Measurements from ENCODE around the gene GUCA1C. TPM values are rescaled to one million over a fixed set of nuclear protein-coding genes. Genes with fewer than 3 reads are reported as not detected.

Gene GUCA1C
- total and polyA plus RNA-seq, 2 donors (not counting 3 experiments of a cell fraction or from before 2014, with no cell fraction given) = not detected

- TF ChIP-seq EZH2 (IDR thresholded peaks at IDR 0.05; ENCODE audit: borderline replicate concordance, low read depth, low read length, severe bottlenecking) = no peak
- no peak for TF ChIP-seq GATA2 (IDR thresholded peaks at IDR 0.05; ENCODE audit: insufficient read depth, insufficient read length, low read depth, low read length)
- TF ChIP-seq, protein P1, sequence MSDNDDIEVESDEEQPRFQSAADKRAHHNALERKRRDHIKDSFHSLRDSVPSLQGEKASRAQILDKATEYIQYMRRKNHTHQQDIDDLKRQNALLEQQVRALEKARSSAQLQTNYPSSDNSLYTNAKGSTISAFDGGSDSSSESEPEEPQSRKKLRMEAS (IDR thresholded peaks at IDR 0.05; ENCODE audit: insufficient read depth, insufficient read length) = no peak
- no peak for TF ChIP-seq POLR2AphosphoS5 (IDR thresholded peaks at IDR 0.05; ENCODE audit: insufficient read depth, low read depth, low read length)
- TF ChIP-seq MYC (IDR thresholded peaks at IDR 0.05; ENCODE audit: low read depth, low read length) = no peak
- TF ChIP-seq POLR2A (IDR thresholded peaks at IDR 0.05; ENCODE audit: low read depth, low read length) = no peak
- TF ChIP-seq, protein P2, sequence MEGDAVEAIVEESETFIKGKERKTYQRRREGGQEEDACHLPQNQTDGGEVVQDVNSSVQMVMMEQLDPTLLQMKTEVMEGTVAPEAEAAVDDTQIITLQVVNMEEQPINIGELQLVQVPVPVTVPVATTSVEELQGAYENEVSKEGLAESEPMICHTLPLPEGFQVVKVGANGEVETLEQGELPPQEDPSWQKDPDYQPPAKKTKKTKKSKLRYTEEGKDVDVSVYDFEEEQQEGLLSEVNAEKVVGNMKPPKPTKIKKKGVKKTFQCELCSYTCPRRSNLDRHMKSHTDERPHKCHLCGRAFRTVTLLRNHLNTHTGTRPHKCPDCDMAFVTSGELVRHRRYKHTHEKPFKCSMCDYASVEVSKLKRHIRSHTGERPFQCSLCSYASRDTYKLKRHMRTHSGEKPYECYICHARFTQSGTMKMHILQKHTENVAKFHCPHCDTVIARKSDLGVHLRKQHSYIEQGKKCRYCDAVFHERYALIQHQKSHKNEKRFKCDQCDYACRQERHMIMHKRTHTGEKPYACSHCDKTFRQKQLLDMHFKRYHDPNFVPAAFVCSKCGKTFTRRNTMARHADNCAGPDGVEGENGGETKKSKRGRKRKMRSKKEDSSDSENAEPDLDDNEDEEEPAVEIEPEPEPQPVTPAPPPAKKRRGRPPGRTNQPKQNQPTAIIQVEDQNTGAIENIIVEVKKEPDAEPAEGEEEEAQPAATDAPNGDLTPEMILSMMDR (IDR thresholded peaks at IDR 0.05; ENCODE audit: extremely low read depth in 1 of 2, insufficient read depth in 1 of 2, low read depth in 1 of 2, low read length in 2 of 2) = no peak
- no peak for TF ChIP-seq JUN (IDR thresholded peaks at IDR 0.05; ENCODE audit: borderline replicate concordance, insufficient read depth, insufficient read length, low read depth)
- TF ChIP-seq FOS (IDR thresholded peaks at IDR 0.05; ENCODE audit: borderline replicate concordance, insufficient read depth, low read length) = no peak
- Histone ChIP-seq H3K9me3 (replicated peaks; ENCODE audit: control insufficient read depth, insufficient read depth, low read length) (no peaks in the 10 kb centered on the region), H3K4me1 (ENCODE audit: control insufficient read depth, extremely low read depth, insufficient read depth, low read length) (no peaks in the 10 kb centered on the region), H2AFZ (ENCODE audit: low read depth, low read length) (no peak overlapping the region), H4K20me1 (replicated peaks; ENCODE audit: control insufficient read depth, extremely low read depth, insufficient read depth, low read length) (no peaks in the 10 kb centered on the region), H3K27ac (ENCODE audit: insufficient read depth, low read depth, low read length) (no peak overlapping the region), H3K4me3 (replicated peaks in 1 of 3; ENCODE audit: insufficient read depth in 1 of 3, low read depth in 1 of 3, low read length in 3 of 3) (no peak overlapping the region), H3K79me2 (ENCODE audit: control insufficient read depth, insufficient read depth, low read length) (no peaks in the 10 kb centered on the region), H3K9ac (replicated peaks; ENCODE audit: extremely low read depth, insufficient read depth, low read length) (no peak overlapping the region), H3K4me2 (ENCODE audit: insufficient read depth, low read length) (no peak overlapping the region), H3K9me1 (replicated peaks; ENCODE audit: control insufficient read depth, extremely low read depth, insufficient read depth, low read length) (no peaks in the 10 kb centered on the region), H3K27me3 (ENCODE audit: control insufficient read depth in 2 of 2, insufficient read depth in 2 of 2, low read length in 2 of 2) (no peaks in the 10 kb centered on the region), H3K36me3 (ENCODE audit: control insufficient read depth in 2 of 2, extremely low read depth in 1 of 2, insufficient read depth in 2 of 2, low read length in 2 of 2) (no peaks in the 10 kb centered on the region)
- dilution Hi-C loops (cut with MboI; ENCODE audit: extremely low pct_ligation_motif_present, low sequenced_read_pairs) (no loop called here), intact Hi-C loops (cut with micrococcal nuclease) (no loop called here)
- FAIRE-seq (no peak), DNase-seq (ENCODE audit: low read depth, low spot score) (no peak)
- CTCF ChIA-PET = no interaction called here
- no TSS peak for BruUV-seq (replicated peaks)
- POLR2A ChIA-PET = no interaction called here
Observed at GRCh38 chr3:108877901-108878300, 75.8 kb downstream of the GUCA1C start.
